ENCODE data around the gene BANK1.

The BANK1 gene

DNA sequence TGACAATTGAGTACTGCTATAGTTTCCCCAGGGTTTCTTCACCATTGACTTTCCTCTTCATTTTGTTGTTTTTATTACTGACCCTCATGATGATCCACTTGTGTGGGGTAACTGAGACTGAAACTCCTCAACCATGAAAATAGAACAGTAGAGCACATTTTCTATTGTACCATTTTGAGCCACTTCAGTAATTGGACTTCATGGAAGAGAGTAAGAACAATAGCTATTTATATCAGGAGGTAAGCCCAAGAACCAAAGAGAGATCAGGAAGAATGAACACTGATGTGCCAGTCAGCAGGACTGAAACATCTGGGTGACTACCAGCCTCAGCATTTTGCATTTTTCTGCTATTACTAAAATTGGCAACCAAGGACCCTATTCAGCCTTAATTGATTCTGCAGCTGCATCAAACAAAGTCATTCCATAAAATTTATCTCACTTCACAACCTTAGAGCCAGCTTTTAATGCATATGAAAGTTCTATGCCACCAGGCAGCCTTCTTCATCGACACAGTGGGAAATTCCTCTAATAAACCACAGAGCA lies 151.4 kb downstream of the BANK1 start:
- Mint-ChIP-seq H3K4me1 (peaks cover 47% of the 10 kb centered on the region), H3K9me3 (no peaks in the 10 kb centered on the region), H3K36me3 (peaks cover 60% of the 10 kb centered on the region), H3K4me3 (no peak overlapping the region), H3K27me3 (no peaks in the 10 kb centered on the region), H3K27ac (peak overlapping the region; percentile 80)
- ATAC-seq (ENCODE audit: low read depth) (no peak), DNase-seq (ENCODE audit: low spot score in 2 of 2) (no peak)

DNA sequence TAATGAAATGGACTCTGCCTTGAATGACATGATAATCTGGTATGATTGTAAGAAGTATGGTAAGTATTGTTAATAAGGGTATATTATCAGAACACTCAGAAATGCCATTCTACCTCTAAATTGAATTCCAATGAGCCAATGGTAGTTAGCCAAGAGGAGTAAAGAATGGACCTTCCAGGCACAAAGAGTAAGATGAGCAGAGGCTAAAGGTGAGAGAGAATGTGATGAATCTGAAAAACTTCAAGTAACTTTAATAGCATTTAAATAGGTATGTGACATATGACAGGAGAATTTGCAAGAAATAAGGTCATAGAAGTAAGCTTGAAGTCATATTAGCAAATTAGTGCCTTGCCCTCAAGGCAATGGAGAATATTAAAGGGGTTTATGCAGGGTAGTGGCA lies 152.4 kb downstream of the BANK1 start:
- DNase-seq (ENCODE audit: low spot score in 2 of 2) = no peak
- Mint-ChIP-seq H3K27me3 (no peaks in the 10 kb centered on the region), H3K27ac (peak overlapping the region; percentile 80), H3K4me1 (peaks cover 46% of the 10 kb centered on the region), H3K4me3 (no peak overlapping the region), H3K36me3 (peaks cover 52% of the 10 kb centered on the region), H3K9me3 (no peaks in the 10 kb centered on the region)
- ATAC-seq (ENCODE audit: low read depth) = no peak

DNA sequence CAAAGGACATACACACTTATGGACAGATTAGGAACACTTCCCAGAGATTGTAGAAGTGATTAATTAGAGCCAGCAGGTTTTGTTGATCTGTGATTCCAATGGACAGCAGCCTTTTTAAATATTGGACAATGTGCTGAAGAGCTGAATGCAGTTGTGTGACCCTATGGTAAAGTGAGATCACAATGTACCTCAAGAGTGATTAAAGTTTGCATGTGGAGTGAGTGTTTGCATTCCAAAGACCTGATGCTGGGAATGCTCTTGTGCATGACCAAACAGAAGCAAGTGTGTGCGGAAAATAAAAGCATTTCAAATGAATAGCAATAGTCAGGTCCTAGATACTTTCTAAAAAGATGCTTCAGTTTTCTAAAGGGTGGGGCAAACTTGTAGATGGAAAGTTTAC lies 154.1 kb downstream of the BANK1 start:
- Mint-ChIP-seq H3K27me3 (no peaks in the 10 kb centered on the region), H3K4me3 (no peak overlapping the region), H3K9me3 (no peaks in the 10 kb centered on the region), H3K36me3 (peaks cover 50% of the 10 kb centered on the region), H3K4me1 (peaks cover 44% of the 10 kb centered on the region), H3K27ac (peak overlapping the region; percentile 80)
- DNase-seq (ENCODE audit: low spot score in 2 of 2) (no peak), ATAC-seq (ENCODE audit: low read depth) (no peak)

DNA sequence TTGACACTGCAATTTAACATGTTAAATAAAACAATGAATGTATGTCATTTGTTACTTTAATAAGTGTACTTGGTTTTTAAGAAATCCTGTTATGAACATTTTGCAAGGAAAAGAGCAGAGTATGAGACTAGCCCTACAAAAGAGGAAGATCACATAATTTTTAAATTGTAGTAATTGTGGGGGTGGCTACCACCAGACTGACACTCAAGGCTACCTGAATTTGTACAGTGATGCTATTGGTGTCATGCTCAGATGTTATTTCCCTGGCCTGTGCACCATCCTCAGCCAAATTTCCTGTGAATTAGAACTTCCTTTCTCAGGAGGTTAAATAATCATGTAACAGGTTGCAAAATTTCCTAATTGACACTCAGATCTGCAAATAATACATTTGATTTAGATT lies 157.5 kb downstream of the BANK1 start:
- Mint-ChIP-seq H3K27ac (peak overlapping the region; percentile 45), H3K4me3 (no peak overlapping the region), H3K36me3 (peaks cover 32% of the 10 kb centered on the region), H3K4me1 (peaks cover 36% of the 10 kb centered on the region), H3K9me3 (no peaks in the 10 kb centered on the region), H3K27me3 (no peaks in the 10 kb centered on the region)
- DNase-seq (ENCODE audit: low spot score in 2 of 2) (no peak), ATAC-seq (ENCODE audit: low read depth) (no peak)

DNA sequence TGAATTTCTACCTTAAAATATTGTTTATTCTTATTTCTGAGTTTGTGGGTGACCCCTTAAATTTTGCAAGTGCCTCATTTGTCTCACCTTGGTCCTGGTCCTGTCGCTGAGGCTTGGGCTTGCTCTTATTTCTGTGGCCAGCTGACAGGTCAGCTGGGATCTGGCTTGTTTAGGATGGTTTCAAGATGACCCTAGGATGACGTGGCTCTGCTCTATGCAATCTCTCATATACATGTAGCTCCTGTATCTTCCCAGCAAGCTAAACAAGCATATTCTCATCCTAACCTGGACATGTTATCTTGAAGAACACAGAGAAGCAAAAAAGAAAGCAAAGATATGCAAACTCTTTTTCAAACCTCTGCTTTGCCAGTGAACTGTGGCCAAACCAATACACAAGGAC lies 158.4 kb downstream of the BANK1 start:
- Mint-ChIP-seq H3K27me3 (no peaks in the 10 kb centered on the region), H3K9me3 (no peaks in the 10 kb centered on the region), H3K27ac (peak overlapping the region; percentile 56), H3K36me3 (peaks cover 26% of the 10 kb centered on the region), H3K4me3 (no peak overlapping the region), H3K4me1 (peaks cover 34% of the 10 kb centered on the region)
- ATAC-seq (ENCODE audit: low read depth) (no peak), DNase-seq (ENCODE audit: low spot score in 2 of 2) (no peak)

DNA sequence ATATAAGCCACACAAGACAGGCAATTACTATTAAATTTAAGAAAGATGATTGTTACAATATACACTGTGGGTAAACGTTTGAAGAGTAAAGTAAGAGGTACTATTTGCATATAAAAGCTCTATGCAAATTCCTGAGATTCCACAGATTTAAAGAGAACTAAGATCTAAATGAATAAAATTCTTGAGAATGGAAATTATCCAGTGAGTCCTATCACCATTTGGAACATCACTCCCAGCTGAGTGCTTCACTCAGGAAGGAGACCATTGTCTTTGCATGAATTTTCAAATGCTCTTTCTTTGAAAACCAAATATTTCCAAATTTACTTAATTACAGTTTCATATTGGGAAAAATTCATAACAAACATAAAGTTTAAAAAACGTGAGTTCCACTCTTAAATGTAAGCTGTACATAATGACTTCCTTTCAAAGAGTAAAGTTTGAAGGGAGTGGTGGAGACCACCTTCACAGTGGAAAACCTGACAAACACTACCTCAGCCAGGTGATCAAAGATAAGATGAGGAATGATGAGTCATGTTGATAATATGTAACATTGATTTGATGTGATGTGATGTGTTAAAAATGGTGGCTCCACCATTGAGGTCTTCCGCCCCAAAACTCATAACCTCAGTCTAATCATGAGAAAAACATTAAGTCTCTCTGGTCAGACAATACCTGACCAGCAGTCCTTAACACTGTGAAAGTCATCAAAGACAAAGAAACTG lies 159.9 kb downstream of the BANK1 start:
- H3K9me3 Mint-ChIP-seq = no peaks in the 10 kb centered on the region
- no peak for ATAC-seq (ENCODE audit: low read depth)
- H3K4me3 Mint-ChIP-seq = no peak overlapping the region
- peak overlapping the region; percentile 63 for H3K27ac Mint-ChIP-seq
- peaks cover 35% of the 10 kb centered on the region for H3K4me1 Mint-ChIP-seq
- no peaks in the 10 kb centered on the region for H3K27me3 Mint-ChIP-seq
- H3K36me3 Mint-ChIP-seq = peaks cover 29% of the 10 kb centered on the region
- no peak for DNase-seq (ENCODE audit: low spot score in 2 of 2)

DNA sequence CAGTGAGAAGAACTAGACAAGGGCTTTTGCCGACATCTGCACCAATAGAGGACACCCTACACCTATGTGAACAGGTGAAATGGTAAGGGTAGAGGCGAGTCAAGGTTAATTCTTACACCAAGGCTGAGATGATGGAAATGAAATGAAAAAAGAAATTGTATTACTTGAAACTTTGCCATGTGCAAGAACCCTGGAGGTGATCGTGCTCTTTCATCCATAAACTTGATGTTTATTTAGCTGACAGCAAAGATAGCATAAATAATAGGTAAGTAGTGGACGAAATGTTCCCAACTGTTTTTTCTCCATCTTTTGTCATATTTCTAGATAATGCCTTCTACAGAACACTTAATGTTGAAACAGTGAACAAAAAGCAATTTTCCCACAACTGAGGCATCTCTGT lies 162.5 kb downstream of the BANK1 start:
- Mint-ChIP-seq H3K4me3 (no peak overlapping the region), H3K4me1 (peaks cover 29% of the 10 kb centered on the region), H3K27me3 (no peaks in the 10 kb centered on the region), H3K27ac (peak overlapping the region; percentile 89), H3K9me3 (peaks cover 1% of the 10 kb centered on the region), H3K36me3 (peaks cover 35% of the 10 kb centered on the region)
- no peak for ATAC-seq (ENCODE audit: low read depth)
- DNase-seq (ENCODE audit: low spot score in 2 of 2) = no peak

DNA sequence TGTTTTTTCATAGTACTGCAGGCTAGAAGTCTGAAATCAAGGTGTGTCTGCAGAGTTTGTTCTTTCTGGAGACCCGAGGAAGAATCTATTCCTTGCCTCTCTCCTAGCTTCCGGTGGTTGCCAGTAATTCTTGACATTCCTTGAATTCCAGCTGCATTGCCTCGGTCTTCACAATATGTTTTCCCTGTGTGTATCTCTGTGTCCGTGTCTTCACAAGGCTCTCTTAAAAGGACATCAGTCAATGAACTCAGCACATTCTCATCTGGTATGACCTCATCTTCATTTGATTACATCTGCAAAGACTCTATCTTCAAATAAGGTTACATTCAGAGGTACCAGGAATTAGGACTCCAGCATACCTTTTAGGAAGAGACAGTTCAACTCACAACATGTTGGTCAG lies 163.4 kb downstream of the BANK1 start:
- no peak for ATAC-seq (ENCODE audit: low read depth)
- peak overlapping the region; percentile 89 for H3K27ac Mint-ChIP-seq
- peaks cover 39% of the 10 kb centered on the region for H3K36me3 Mint-ChIP-seq
- no peak for DNase-seq (ENCODE audit: low spot score in 2 of 2)
- peaks cover 31% of the 10 kb centered on the region for H3K4me1 Mint-ChIP-seq
- peaks cover 1% of the 10 kb centered on the region for H3K9me3 Mint-ChIP-seq
- no peaks in the 10 kb centered on the region for H3K27me3 Mint-ChIP-seq
- no peak overlapping the region for H3K4me3 Mint-ChIP-seq

DNA sequence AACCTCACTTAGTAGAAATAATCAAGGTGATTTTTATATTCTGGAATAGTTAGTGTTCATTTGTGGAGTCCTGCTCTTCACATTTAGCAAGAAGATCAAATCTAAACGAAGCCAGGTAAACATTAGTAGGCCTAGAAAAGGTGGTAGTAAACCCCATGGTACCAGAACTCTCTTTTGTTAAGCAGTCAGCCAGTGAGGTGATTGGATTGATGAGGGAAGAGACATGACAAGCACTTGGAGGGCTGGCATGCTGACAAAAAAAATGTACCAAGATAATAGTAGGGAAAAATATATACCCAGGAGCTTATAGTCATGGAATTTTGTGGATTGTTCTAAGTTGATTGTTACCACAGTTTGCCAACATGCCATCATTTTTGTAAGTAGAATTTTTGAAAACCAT lies 163.8 kb downstream of the BANK1 start:
- Mint-ChIP-seq H3K4me1 (peaks cover 29% of the 10 kb centered on the region), H3K36me3 (peaks cover 38% of the 10 kb centered on the region), H3K9me3 (peaks cover 1% of the 10 kb centered on the region), H3K4me3 (no peak overlapping the region), H3K27me3 (no peaks in the 10 kb centered on the region), H3K27ac (peak overlapping the region; percentile 89)
- DNase-seq (ENCODE audit: low spot score in 2 of 2) = no peak
- no peak for ATAC-seq (ENCODE audit: low read depth)

DNA sequence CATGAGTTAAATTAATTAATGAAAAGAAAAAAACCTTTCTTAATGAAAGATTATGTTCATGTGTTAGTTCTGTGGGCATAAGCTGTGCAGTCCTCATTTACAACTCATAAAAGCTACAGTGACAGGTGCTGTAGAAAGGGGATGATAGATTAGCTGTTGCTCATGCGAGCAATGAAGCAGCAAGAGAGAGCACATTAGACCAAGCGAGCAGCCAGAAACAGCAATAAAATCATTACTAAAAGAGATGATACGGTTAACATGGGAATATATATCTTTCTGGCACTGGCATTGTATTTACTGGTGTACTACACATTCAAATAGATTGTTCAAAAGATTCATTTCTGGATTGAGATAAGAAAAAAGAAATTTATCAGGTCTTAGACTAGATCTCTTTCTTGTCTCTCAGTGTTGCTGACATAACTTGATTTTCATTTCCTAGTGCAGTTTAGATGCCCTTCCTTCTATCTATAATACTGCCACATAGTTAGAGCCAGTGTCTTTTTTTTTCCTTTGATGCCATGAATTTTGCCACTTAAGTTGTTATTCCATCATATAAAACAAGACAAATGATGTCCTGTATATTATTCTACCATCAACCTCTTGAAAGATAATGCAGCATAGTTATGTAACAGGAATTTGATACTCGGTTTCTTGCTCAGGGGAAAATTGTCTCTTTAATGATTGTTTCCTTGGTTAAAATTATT lies 164.6 kb downstream of the BANK1 start:
- peak overlapping the region; percentile 89 for H3K27ac Mint-ChIP-seq

DNA sequence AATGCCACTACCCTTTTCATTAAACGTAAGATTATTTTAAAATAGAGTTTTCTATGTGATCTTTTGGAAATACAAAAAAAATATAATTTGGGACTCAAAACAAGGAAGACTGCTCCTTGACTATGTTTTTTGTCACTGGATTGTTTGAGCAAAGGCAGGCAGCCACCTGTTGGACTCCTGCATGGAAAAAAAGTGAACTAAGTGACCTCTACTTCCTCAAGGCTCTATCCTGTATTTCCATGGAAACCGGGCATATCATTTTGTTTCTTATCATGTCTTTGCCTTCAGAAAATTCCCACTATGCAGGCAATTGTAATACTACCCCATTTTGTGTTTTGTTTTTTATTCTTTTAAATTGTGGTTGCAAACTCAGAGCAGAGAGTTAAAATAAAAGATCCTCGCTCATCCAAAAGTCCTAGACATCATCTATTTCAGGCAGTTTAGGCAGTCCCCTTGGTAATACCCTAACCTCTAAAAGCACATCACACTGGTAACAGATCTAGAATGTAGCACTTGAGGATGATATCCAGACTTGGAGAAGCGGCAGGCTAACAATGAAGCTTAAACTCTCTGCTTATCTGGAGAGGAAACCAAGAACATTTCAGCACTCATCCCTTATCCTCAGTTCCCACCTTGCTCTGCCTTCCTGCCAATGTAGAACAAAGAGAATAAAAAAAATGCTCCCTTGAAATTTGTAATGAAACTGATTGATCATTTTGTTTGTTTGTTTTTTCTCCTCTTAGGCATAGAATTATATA lies 165.7 kb downstream of the BANK1 start:
- H3K27ac Mint-ChIP-seq = peak overlapping the region; percentile 46
- H3K36me3 Mint-ChIP-seq = peaks cover 39% of the 10 kb centered on the region
- H3K4me1 Mint-ChIP-seq = peaks cover 27% of the 10 kb centered on the region
- ATAC-seq (ENCODE audit: low read depth) (no peak), DNase-seq (ENCODE audit: low spot score in 2 of 2) (no peak)
- H3K9me3 Mint-ChIP-seq = peaks cover 1% of the 10 kb centered on the region
- H3K4me3 Mint-ChIP-seq = no peak overlapping the region
- H3K27me3 Mint-ChIP-seq = no peaks in the 10 kb centered on the region

More for the DNA sequence above, 164.6 kb downstream of the BANK1 start:
- H3K4me1 Mint-ChIP-seq = peaks cover 29% of the 10 kb centered on the region
- ATAC-seq (ENCODE audit: low read depth) = no peak
- no peaks in the 10 kb centered on the region for H3K27me3 Mint-ChIP-seq
- peaks cover 36% of the 10 kb centered on the region for H3K36me3 Mint-ChIP-seq
- no peak for DNase-seq (ENCODE audit: low spot score in 2 of 2)
- H3K9me3 Mint-ChIP-seq = peaks cover 1% of the 10 kb centered on the region
- no peak overlapping the region for H3K4me3 Mint-ChIP-seq

DNA sequence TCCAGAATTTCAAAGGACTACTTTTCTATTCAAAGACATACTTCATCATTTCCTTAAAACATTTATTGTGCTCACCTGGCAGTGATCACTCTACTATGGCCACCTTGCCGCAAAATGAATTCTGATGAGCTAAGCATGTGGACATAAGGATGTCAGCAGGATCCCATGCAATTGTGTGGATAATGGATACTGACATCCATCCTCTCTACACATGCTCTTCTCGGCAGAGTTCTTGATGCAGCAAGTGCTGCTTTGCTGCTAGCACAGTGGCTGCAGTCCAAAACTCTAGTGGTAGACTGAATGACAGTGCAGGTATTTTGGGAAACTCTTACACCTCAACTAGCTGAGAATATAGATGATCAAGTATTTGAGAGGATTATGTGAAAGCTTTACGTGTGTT lies 168.0 kb downstream of the BANK1 start:
- Mint-ChIP-seq H3K36me3 (peaks cover 48% of the 10 kb centered on the region), H3K27me3 (no peaks in the 10 kb centered on the region), H3K4me3 (no peak overlapping the region), H3K9me3 (peaks cover 1% of the 10 kb centered on the region), H3K4me1 (peaks cover 31% of the 10 kb centered on the region), H3K27ac (no peak overlapping the region)
- no peak for ATAC-seq (ENCODE audit: low read depth)
- DNase-seq (ENCODE audit: low spot score in 2 of 2) = no peak

DNA sequence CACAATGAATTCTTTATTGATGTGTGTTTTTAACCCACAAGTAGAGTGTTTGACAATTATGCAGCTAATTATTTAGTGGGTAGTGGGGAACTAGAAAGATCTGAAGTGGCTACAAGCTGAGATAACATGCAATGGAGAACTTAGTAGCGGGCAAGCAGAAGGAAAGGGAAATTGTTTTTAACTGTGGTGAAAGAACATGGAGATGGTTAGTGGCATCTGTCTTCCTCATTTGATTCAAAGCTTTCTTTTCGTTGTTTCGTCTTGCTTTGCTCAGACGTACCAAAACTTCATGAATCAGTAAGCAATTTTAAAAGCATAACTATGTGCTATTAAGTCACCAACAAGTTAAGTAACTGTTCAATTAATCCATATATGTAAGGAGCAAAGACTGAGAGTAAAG lies 169.9 kb downstream of the BANK1 start:
- H3K36me3 Mint-ChIP-seq = peaks cover 48% of the 10 kb centered on the region
- peak overlapping the region; percentile 46 for H3K27ac Mint-ChIP-seq

DNA sequence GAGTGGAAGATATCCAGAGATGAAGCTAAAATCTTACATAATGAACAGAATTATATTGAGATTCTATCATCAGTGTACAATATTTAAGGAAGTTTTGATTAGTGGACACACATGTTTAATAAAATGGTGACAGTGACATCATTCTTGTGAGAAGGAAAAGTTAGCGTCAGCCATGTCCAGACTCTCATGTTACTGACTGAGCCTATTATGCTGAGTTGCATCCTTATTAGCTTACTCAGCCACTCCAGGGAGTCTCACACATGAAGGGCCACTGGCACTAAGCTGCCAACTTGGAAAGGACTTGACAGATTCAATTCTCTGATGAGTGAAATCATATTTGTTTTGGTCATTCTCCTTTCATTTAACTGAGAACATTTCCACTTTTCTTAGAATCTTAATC lies 170.6 kb downstream of the BANK1 start:
- DNase-seq (ENCODE audit: low spot score in 2 of 2) (no peak), ATAC-seq (ENCODE audit: low read depth) (no peak)
- peaks cover 3% of the 10 kb centered on the region for H3K9me3 Mint-ChIP-seq
- no peak overlapping the region for H3K4me3 Mint-ChIP-seq
- H3K36me3 Mint-ChIP-seq = peaks cover 48% of the 10 kb centered on the region
- no peaks in the 10 kb centered on the region for H3K27me3 Mint-ChIP-seq
- peak overlapping the region; percentile 46 for H3K27ac Mint-ChIP-seq
- peaks cover 25% of the 10 kb centered on the region for H3K4me1 Mint-ChIP-seq

More for the DNA sequence above, 169.9 kb downstream of the BANK1 start:
- ATAC-seq (ENCODE audit: low read depth) = no peak
- H3K9me3 Mint-ChIP-seq = peaks cover 3% of the 10 kb centered on the region
- H3K27me3 Mint-ChIP-seq = no peaks in the 10 kb centered on the region
- H3K4me3 Mint-ChIP-seq = no peak overlapping the region
- H3K4me1 Mint-ChIP-seq = peaks cover 25% of the 10 kb centered on the region
- no peak for DNase-seq (ENCODE audit: low spot score in 2 of 2)

Measured in memory B cell (primary cell).